ENCODE data around the gene ANKMY1. TPM values are rescaled to one million over a fixed set of nuclear protein-coding genes. Genes with fewer than 3 reads are reported as not detected.

The ANKMY1 gene
- total and polyA plus RNA-seq, 9 donors = 5.2 to 10.8 (median 7.7) TPM

GRCh38 chr2:240451791-240452461 lies 105.9 kb downstream of the ANKMY1 start:
- no peak overlapping the region for H3K27ac ChIP-seq (ENCODE audit: low read length)
- H3K27me3 ChIP-seq (ENCODE audit: control insufficient read depth, insufficient read depth, low read length) = peaks cover 47% of the 10 kb centered on the region
- H3K4me1 ChIP-seq (ENCODE audit: control insufficient read depth, insufficient read depth, low read length) = peaks cover 64% of the 10 kb centered on the region
- 61% methylated on average over 15 of the region's 20 CpGs for WGBS (ENCODE audit: insufficient coverage)
- no peak for DNase-seq
- no peaks in the 10 kb centered on the region for H3K9me3 ChIP-seq (replicated peaks; ENCODE audit: control insufficient read depth, low read depth, low read length)
- H3K4me3 ChIP-seq (ENCODE audit: low read length) = peak overlapping the region; percentile 40
- no peaks in the 10 kb centered on the region for H3K36me3 ChIP-seq (ENCODE audit: control insufficient read depth, insufficient read depth, low read length)

- peaks cover 42% of the 10 kb centered on the region for H3K27me3 ChIP-seq (ENCODE audit: control insufficient read depth, insufficient read depth, low read length)
- WGBS (ENCODE audit: insufficient coverage) = 93% methylated on average over 4 of the region's 13 CpGs
- H3K4me1 ChIP-seq (ENCODE audit: control insufficient read depth, insufficient read depth, low read length) = peaks cover 56% of the 10 kb centered on the region
- H3K4me3 ChIP-seq (ENCODE audit: low read length) = no peak overlapping the region
- no peak for DNase-seq
- H3K9me3 ChIP-seq (replicated peaks; ENCODE audit: control insufficient read depth, low read depth, low read length) = no peaks in the 10 kb centered on the region
- peaks cover 1% of the 10 kb centered on the region for H3K36me3 ChIP-seq (ENCODE audit: control insufficient read depth, insufficient read depth, low read length)
- no peak overlapping the region for H3K27ac ChIP-seq (ENCODE audit: low read length)
These were observed 106.6 kb downstream of the ANKMY1 start for GRCh38 chr2:240451108-240451611.

- Histone ChIP-seq H3K27ac (ENCODE audit: low read length) (peak overlapping the region; percentile 29), H3K36me3 (ENCODE audit: control insufficient read depth, insufficient read depth, low read length) (peaks cover 6% of the 10 kb centered on the region), H3K27me3 (ENCODE audit: control insufficient read depth, insufficient read depth, low read length) (peaks cover 40% of the 10 kb centered on the region), H3K4me1 (ENCODE audit: control insufficient read depth, insufficient read depth, low read length) (peaks cover 53% of the 10 kb centered on the region), H3K4me3 (ENCODE audit: low read length) (no peak overlapping the region), H3K9me3 (replicated peaks; ENCODE audit: control insufficient read depth, low read depth, low read length) (no peaks in the 10 kb centered on the region)
- 69% methylated on average over 6 of the region's 16 CpGs for WGBS (ENCODE audit: insufficient coverage)
- no peak for DNase-seq
These were observed 107.2 kb downstream of the ANKMY1 start for GRCh38 chr2:240450532-240451107.

GRCh38 chr2:240449764-240450531 lies 107.8 kb downstream of the ANKMY1 start:
- H3K27me3 ChIP-seq (ENCODE audit: control insufficient read depth, insufficient read depth, low read length) = peaks cover 34% of the 10 kb centered on the region
- peaks cover 12% of the 10 kb centered on the region for H3K36me3 ChIP-seq (ENCODE audit: control insufficient read depth, insufficient read depth, low read length)
- H3K27ac ChIP-seq (ENCODE audit: low read length) = no peak overlapping the region
- no peak for DNase-seq
- H3K4me3 ChIP-seq (ENCODE audit: low read length) = no peak overlapping the region
- H3K4me1 ChIP-seq (ENCODE audit: control insufficient read depth, insufficient read depth, low read length) = peaks cover 46% of the 10 kb centered on the region
- no peaks in the 10 kb centered on the region for H3K9me3 ChIP-seq (replicated peaks; ENCODE audit: control insufficient read depth, low read depth, low read length)
- 54% methylated on average over 14 of the region's 22 CpGs for WGBS (ENCODE audit: insufficient coverage)

GRCh38 chr2:240448387-240449274 lies 109.2 kb downstream of the ANKMY1 start:
- Histone ChIP-seq H3K27me3 (ENCODE audit: control insufficient read depth, insufficient read depth, low read length) (peaks cover 23% of the 10 kb centered on the region), H3K4me3 (ENCODE audit: low read length) (no peak overlapping the region), H3K9me3 (replicated peaks; ENCODE audit: control insufficient read depth, low read depth, low read length) (no peaks in the 10 kb centered on the region), H3K36me3 (ENCODE audit: control insufficient read depth, insufficient read depth, low read length) (peaks cover 21% of the 10 kb centered on the region), H3K27ac (ENCODE audit: low read length) (no peak overlapping the region), H3K4me1 (ENCODE audit: control insufficient read depth, insufficient read depth, low read length) (peaks cover 40% of the 10 kb centered on the region)
- no peak for DNase-seq
- WGBS (ENCODE audit: insufficient coverage) = 84% methylated on average over 22 of the region's 23 CpGs

- H3K4me1 ChIP-seq (ENCODE audit: control insufficient read depth, insufficient read depth, low read length) = peaks cover 47% of the 10 kb centered on the region
- 85% methylated on average over 12 of the region's 15 CpGs for WGBS (ENCODE audit: insufficient coverage)
- no peak for DNase-seq
- H3K27me3 ChIP-seq (ENCODE audit: control insufficient read depth, insufficient read depth, low read length) = peaks cover 23% of the 10 kb centered on the region
- no peak overlapping the region for H3K4me3 ChIP-seq (ENCODE audit: low read length)
- H3K9me3 ChIP-seq (replicated peaks; ENCODE audit: control insufficient read depth, low read depth, low read length) = no peaks in the 10 kb centered on the region
- H3K36me3 ChIP-seq (ENCODE audit: control insufficient read depth, insufficient read depth, low read length) = peaks cover 21% of the 10 kb centered on the region
- H3K27ac ChIP-seq (ENCODE audit: low read length) = no peak overlapping the region
These were observed 109.9 kb downstream of the ANKMY1 start for GRCh38 chr2:240447934-240448333.

GRCh38 chr2:240447331-240447730 lies 110.5 kb downstream of the ANKMY1 start:
- peaks cover 22% of the 10 kb centered on the region for H3K27me3 ChIP-seq (ENCODE audit: control insufficient read depth, insufficient read depth, low read length)
- H3K4me3 ChIP-seq (ENCODE audit: low read length) = no peak overlapping the region
- peaks cover 21% of the 10 kb centered on the region for H3K36me3 ChIP-seq (ENCODE audit: control insufficient read depth, insufficient read depth, low read length)
- 69% methylated on average over 22 of the region's 22 CpGs for WGBS (ENCODE audit: insufficient coverage)
- no peak for DNase-seq
- H3K9me3 ChIP-seq (replicated peaks; ENCODE audit: control insufficient read depth, low read depth, low read length) = no peaks in the 10 kb centered on the region
- H3K4me1 ChIP-seq (ENCODE audit: control insufficient read depth, insufficient read depth, low read length) = peaks cover 53% of the 10 kb centered on the region
- H3K27ac ChIP-seq (ENCODE audit: low read length) = no peak overlapping the region

- Histone ChIP-seq H3K9me3 (replicated peaks; ENCODE audit: control insufficient read depth, low read depth, low read length) (no peaks in the 10 kb centered on the region), H3K27me3 (ENCODE audit: control insufficient read depth, insufficient read depth, low read length) (peaks cover 16% of the 10 kb centered on the region), H3K4me3 (ENCODE audit: low read length) (no peak overlapping the region), H3K36me3 (ENCODE audit: control insufficient read depth, insufficient read depth, low read length) (peaks cover 21% of the 10 kb centered on the region), H3K27ac (ENCODE audit: low read length) (no peak overlapping the region), H3K4me1 (ENCODE audit: control insufficient read depth, insufficient read depth, low read length) (peaks cover 53% of the 10 kb centered on the region)
- 88% methylated on average over 12 of the region's 12 CpGs for WGBS (ENCODE audit: insufficient coverage)
- no peak for DNase-seq
These were observed 111.1 kb downstream of the ANKMY1 start for GRCh38 chr2:240446664-240447175.

GRCh38 chr2:240445961-240446663 lies 111.7 kb downstream of the ANKMY1 start:
- DNase-seq = no peak
- H3K36me3 ChIP-seq (ENCODE audit: control insufficient read depth, insufficient read depth, low read length) = peaks cover 21% of the 10 kb centered on the region

More at GRCh38 chr2:240445961-240446663, 111.7 kb downstream of the ANKMY1 start:
- peaks cover 10% of the 10 kb centered on the region for H3K27me3 ChIP-seq (ENCODE audit: control insufficient read depth, insufficient read depth, low read length)
- WGBS (ENCODE audit: insufficient coverage) = 71% methylated on average over 21 of the region's 24 CpGs
- H3K4me3 ChIP-seq (ENCODE audit: low read length) = no peak overlapping the region
- peaks cover 53% of the 10 kb centered on the region for H3K4me1 ChIP-seq (ENCODE audit: control insufficient read depth, insufficient read depth, low read length)
- no peaks in the 10 kb centered on the region for H3K9me3 ChIP-seq (replicated peaks; ENCODE audit: control insufficient read depth, low read depth, low read length)
- H3K27ac ChIP-seq (ENCODE audit: low read length) = no peak overlapping the region
